ENCODE data around the gene TMEM109. TPM values are rescaled to one million over a fixed set of nuclear protein-coding genes. Genes with fewer than 3 reads are reported as not detected.

TMEM109 gene
- total RNA-seq, 1 donor from 2014 or later, result 63.6 TPM

GRCh38 chr11:60927600-60927999 is 13.6 kb downstream of the TMEM109 start:
- no peak for DNase-seq

DNA sequence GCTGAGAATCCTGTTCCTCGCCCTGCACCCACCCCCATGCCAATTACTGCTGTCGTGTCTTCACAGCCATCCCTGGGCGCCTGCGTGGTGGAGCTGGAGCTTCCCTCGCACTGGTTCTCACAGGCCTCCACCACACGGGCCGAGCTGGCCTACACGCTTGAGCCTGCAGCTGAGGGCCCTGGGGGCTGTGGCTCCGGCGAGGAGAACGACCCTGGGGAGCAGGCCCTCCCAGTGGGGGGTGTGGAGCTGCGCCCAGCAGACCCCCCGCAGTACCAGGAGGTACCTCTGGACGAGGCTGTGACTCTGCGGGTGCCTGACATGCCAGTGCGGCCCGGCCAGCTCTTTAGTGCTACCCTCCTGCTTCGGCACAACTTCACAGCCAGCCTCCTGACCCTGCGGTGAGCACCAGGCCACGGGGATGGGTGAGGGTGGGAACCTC is 14.6 kb downstream of the TMEM109 start:
- DNase-seq, result no peak

GRCh38 chr11:60929764-60930163 is 15.8 kb downstream of the TMEM109 start:
- no peak for DNase-seq

DNA sequence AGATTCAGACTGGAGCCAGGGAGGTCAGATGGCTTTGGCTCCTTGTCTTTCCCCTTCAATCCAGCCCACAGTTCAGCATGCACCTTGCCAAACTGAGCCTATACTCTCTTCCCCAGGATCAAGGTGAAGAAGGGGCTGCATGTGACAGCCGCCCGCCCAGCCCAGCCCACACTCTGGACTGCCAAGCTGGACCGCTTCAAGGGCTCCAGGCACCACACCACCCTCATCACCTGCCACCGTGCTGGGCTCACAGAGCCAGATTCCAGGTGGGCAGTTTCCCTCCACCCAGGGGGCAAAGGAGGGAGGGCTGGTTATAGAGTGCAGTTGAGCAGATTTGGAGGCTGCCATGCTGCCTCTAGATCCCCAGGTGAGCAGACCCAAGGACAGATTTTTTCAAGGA is 16.4 kb downstream of the TMEM109 start:
- no peak for DNase-seq

GRCh38 chr11:60931917-60932316 is 18.0 kb downstream of the TMEM109 start:
- DNase-seq, result no peak

- DNase-seq, result no peak
Observed at GRCh38 chr11:60932605-60933356, 18.8 kb downstream of the TMEM109 start.

- no peak for DNase-seq
Observed at GRCh38 chr11:60933416-60934123, 19.6 kb downstream of the TMEM109 start.

DNA sequence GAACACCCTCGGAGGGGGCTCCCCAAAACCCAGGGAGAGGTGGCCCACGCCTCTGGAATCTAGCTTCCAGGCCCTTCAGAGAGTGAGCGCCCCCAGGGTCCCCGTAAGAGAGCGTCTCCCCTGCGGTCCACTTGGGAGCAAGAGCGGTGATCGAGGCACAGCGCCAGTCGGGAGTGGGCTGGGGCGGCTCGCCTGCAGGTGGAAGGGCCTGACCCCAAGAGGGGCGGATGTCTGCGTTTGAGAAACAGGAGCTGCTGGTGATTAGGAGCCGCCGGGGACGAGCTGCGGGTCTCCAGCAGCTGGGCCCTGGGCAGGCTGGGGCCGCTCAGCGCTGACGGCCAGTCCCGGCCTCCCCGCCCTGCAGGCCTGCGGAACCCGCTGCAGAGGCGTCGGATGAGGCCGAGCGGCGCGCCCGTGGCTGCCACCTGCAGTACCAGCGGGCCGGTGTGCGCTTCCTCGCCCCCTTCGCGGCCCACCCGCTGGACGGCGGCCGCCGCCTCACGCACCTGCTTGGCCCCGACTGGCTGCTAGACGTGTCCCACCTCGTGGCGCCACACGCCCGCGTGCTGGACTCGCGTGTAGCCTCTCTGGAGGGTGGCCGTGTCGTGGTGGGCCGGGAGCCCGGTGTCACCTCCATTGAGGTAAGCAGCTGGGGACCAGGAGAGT is 20.3 kb downstream of the TMEM109 start:
- no peak for DNase-seq

- DNase-seq, result no peak
Observed at GRCh38 chr11:60934790-60935605, 21.0 kb downstream of the TMEM109 start.

- DNase-seq, result no peak
Observed at GRCh38 chr11:60935676-60936442, 21.9 kb downstream of the TMEM109 start.

DNA sequence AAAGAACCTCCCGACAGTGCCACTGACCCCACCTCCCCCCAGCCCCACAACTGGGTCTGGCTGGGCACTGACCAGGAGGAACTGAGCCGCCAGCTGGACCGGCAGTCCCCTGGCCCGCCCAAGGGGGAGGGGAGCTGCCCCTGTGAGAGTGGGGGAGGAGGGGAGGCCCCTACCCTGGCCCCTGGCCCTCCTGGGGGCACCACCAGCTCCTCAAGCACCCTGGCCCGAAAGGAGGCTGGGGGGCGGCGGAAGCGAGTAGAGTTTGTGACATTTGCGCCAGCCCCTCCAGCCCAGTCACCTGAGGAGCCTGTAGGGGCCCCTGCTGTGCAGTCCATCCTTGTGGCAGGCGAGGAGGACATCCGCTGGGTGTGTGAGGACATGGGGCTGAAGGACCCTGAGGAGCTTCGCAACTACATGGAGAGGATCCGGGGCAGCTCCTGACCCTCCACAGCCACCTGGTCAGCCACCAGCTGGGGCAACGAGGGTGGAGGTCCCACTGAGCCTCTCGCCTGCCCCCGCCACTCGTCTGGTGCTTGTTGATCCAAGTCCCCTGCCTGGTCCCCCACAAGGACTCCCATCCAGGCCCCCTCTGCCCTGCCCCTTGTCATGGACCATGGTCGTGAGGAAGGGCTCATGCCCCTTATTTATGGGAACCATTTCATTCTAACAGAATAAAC is 22.6 kb downstream of the TMEM109 start:
- no peak for DNase-seq

DNA sequence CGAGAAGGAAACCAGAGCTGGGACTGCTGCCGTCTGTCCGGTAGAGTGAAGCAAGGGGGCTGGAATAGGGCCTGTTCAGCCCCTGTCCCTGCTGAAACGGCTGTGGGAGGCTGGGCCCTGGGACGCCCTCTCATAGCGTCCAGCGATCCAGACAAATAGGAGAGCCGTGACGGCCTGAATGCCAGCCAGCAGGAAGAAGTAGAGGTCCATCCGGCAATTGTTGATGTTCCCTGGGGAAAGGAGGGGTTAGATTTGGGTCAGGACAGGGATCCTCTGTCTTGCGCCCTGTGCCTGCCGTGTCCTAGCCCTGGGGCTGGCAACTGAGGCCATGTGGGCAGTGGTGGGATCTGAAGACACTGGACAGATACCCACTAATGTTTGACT is 23.2 kb downstream of the TMEM109 start:
- DNase-seq, result peak; percentile 82

- no peak for DNase-seq
Observed at GRCh38 chr11:60937811-60938210, 23.9 kb downstream of the TMEM109 start.

DNA sequence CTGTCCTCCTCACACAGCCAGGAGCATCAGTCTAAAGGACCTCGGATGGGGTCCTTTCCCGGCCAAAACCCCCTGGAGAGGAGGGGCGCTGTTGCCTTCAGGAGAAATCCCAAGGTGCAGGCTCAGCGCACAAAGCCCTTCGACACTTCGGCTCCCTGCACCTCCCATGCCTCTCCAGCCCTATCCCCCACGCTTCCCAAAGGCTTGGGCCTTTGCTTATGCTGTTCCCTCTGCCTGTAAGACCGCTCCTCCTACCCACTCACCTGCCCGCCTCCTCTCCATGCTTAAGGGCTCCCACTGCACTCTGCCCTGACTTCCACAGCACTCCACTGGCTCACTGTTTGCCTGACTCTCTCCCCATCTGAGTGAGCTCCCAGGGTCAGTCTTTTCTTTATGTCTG is 24.5 kb downstream of the TMEM109 start:
- DNase-seq, result no peak

GRCh38 chr11:60939301-60939700 is 25.3 kb downstream of the TMEM109 start:
- no peak for DNase-seq

- DNase-seq, result no peak
Observed at GRCh38 chr11:60939855-60940254, 25.9 kb downstream of the TMEM109 start.

DNA sequence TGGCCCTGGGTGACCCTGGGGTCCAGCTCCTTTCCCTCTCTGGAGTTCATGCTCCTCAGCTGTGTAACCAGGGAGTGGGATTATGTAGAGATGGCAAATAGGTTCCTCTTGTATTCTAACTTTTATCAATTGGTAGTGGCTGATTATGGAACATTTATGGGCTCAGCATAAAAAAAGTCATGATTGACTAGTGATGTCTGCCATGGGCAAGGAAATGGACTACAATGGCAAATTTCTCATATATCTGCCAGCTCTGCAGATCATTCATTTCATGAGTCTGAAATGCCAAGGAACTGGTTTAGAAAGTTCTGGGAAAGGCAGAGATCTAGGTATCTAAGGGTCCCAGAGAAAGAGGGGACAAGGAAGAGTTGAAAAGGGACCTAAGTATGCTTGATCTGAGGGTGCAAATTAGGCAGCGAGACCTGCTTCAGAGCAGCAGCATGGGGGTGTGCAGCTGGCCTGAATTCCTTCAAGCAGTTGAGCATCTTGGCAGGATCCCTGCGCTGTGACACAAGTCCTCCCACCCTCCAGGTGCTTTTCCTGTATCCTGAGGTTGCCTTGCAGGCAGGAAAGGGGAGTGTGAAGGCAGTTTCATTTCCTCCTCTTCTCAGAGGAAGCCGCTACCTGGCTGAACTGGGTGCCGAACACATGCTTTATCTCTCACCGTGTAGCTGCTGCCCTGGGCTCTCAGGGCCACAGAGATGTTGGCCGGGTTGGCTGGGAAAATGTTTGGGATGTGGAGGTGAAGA is 27.6 kb downstream of the TMEM109 start:
- no peak for DNase-seq

GRCh38 chr11:60942219-60942618 is 28.3 kb downstream of the TMEM109 start:
- DNase-seq, result no peak

- DNase-seq, result no peak
Observed at GRCh38 chr11:60942970-60943565, 29.1 kb downstream of the TMEM109 start.
